Left renal pelvis (tissue), 4 donors: ENCODE data around the gene INPP5J. TPM values are rescaled to one million over a fixed set of nuclear protein-coding genes. Genes with fewer than 3 reads are reported as not detected.
"Not testable (repeated sequence)": the region's sequence is repeated elsewhere in the genome, so short reads cannot be mapped to it uniquely, and the experiment has no call there.

Experiments
- DNase-seq, 4 donors: peaks; one replicate each; pipeline ENCODE4 v3.0.0-alpha.2; 2013; ENCODE audit warnings: low read depth in 4 of 4, low spot score in 3 of 4
- polyA plus RNA-seq, 4 donors: library from polyadenylated mRNA; unstranded; fragments of 120-200 nt; gene quantifications; one replicate each; pipeline ENCODE4 v1.2.1, GENCODE V29; 2013; ENCODE audit not compliant: insufficient read length in 4 of 4

Gene INPP5J
- polyA plus RNA-seq, 4 donors = 1.9 to 6.6 (median 4.7) TPM

GRCh38 chr22:31099841-31100761 lies 22.7 kb upstream of the INPP5J start:
- DNase-seq = no peak

- no peak for DNase-seq
Observed at GRCh38 chr22:31100762-31101525, 21.8 kb upstream of the INPP5J start.

GRCh38 chr22:31102441-31103081 lies 20.2 kb upstream of the INPP5J start:
- no peak for DNase-seq

GRCh38 chr22:31103111-31103510 lies 19.7 kb upstream of the INPP5J start:
- DNase-seq = no peak

GRCh38 chr22:31103899-31104694 lies 18.7 kb upstream of the INPP5J start:
- no peak for DNase-seq

- no peak for DNase-seq
Observed at GRCh38 chr22:31104869-31105268, 17.9 kb upstream of the INPP5J start.

GRCh38 chr22:31105282-31105929 lies 17.4 kb upstream of the INPP5J start:
- DNase-seq = no peak

GRCh38 chr22:31106001-31106571 lies 16.7 kb upstream of the INPP5J start:
- no peak for DNase-seq

- no peak for DNase-seq
Observed at GRCh38 chr22:31106731-31107177, 16.0 kb upstream of the INPP5J start.

GRCh38 chr22:31107178-31107893 lies 15.4 kb upstream of the INPP5J start, which contains the start of gene SELENOM:
Gene SELENOM (minus strand): TSS chr22:31107568. CDS start chr22:31107505, 63 bp downstream.
- DNase-seq = peak; percentile 85 to 91 (median 86)

- DNase-seq = no peak
Observed at GRCh38 chr22:31107894-31108218, 14.9 kb upstream of the INPP5J start.

- not testable (repeated sequence) for DNase-seq
Observed at GRCh38 chr22:31112547-31113091, 10.1 kb upstream of the INPP5J start.

GRCh38 chr22:31118046-31118820 lies 4.5 kb upstream of the INPP5J start:
- DNase-seq = no peak

GRCh38 chr22:31119026-31119717 lies 3.6 kb upstream of the INPP5J start:
- no peak for DNase-seq

- no peak for DNase-seq
Observed at GRCh38 chr22:31120230-31120629, 2.5 kb upstream of the INPP5J start.

GRCh38 chr22:31120642-31121041 lies 2.1 kb upstream of the INPP5J start:
- no peak for DNase-seq

- DNase-seq = no peak
Observed at GRCh38 chr22:31121403-31121802, 1.4 kb upstream of the INPP5J start.
